Type B pancreatic cell (in vitro differentiated cells): Measurements from ENCODE around the gene CREB3L2. TPM values are rescaled to one million over a fixed set of nuclear protein-coding genes. Genes with fewer than 3 reads are reported as not detected.

ENCODE experiments used
- DNase-seq: peaks from one replicate; pipeline ENCODE4 v3.0.0; 2021; ENCODE audit warnings: mixed read lengths; ENCODE audit not compliant: unreplicated experiment; ENCODE audit errors: extremely low spot score
- H3K27ac Mint-ChIP-seq: 2 replicates; pipeline ENCODE4 v1.8.0; 2021; ENCODE audit warnings: mild to moderate bottlenecking, mixed read lengths
- H3K27me3 Mint-ChIP-seq: 2 replicates; pipeline ENCODE4 v1.8.0; 2021; ENCODE audit warnings: mixed read lengths
- H3K36me3 Mint-ChIP-seq: 2 replicates; pipeline ENCODE4 v1.8.0; 2021; ENCODE audit warnings: mixed read lengths
- H3K4me1 Mint-ChIP-seq: one replicate; pipeline ENCODE4 v1.8.0; 2021; ENCODE audit warnings: mixed read lengths; ENCODE audit not compliant: unreplicated experiment
- H3K4me3 Mint-ChIP-seq: 2 replicates; pipeline ENCODE4 v1.8.0; 2021; ENCODE audit warnings: mild to moderate bottlenecking, mixed read lengths
- H3K9me3 Mint-ChIP-seq: 2 replicates; pipeline ENCODE4 v1.8.0; 2021; ENCODE audit warnings: mixed read lengths
- CTCF ChIP-seq: fragments of 200-600 bp; sonication (generic); conservative IDR thresholded peaks from 2 replicates; pipeline ENCODE4 v1.5.0; 2021; ENCODE audit warnings: antibody characterized with exemption, mild to moderate bottlenecking
- total RNA-seq: library from RNA; stranded (reverse); gene quantifications from 2 replicates; pipeline ENCODE4 v1.2.1, GENCODE V29; 2021; ENCODE audit warnings: low replicate concordance

The CREB3L2 gene
- total RNA-seq, 1 donor from 2014 or later = 85.8 TPM

DNA sequence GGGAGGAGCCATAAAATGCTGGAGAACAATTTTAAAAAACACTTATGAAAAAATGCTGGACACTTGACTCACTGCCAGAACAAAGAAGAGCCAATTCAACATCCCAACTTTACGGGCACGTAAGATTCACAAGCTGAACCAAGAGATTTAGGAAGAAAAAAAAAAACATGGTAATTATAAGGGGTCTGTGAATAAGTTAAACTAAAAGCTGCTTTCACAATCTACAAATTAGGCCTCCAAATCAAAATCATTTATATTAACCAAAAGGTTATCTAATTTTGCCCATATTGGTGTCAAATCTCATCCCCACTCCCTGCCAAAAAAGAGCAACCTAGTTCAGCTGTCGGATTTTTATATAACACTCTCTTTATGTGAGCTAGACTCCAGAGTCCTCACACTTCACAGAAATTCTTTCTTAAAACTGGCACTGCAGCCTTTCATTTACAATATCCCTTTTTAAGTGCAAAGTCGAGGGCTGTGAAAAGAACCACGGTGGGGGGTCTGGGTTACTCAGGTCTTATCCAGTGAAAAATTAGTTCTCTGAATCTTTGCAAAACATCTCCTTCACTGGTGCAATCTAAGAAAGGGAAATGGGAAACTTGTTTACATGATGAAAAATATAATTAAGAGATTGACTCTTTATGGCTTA lies 124.7 kb downstream of the CREB3L2 start:
- no peak for DNase-seq
- Mint-ChIP-seq H3K27ac (no peak overlapping the region), H3K36me3 (peaks cover 65% of the 10 kb centered on the region), H3K9me3 (no peaks in the 10 kb centered on the region), H3K4me3 (no peak overlapping the region), H3K27me3 (no peaks in the 10 kb centered on the region), H3K4me1 (peaks cover 23% of the 10 kb centered on the region)
- no peak for TF ChIP-seq CTCF

- H3K9me3 Mint-ChIP-seq = no peaks in the 10 kb centered on the region
- H3K36me3 Mint-ChIP-seq = peaks cover 62% of the 10 kb centered on the region
- no peak overlapping the region for H3K4me3 Mint-ChIP-seq
- no peak overlapping the region for H3K27ac Mint-ChIP-seq
- no peak for DNase-seq
- H3K27me3 Mint-ChIP-seq = no peaks in the 10 kb centered on the region
- peaks cover 23% of the 10 kb centered on the region for H3K4me1 Mint-ChIP-seq
- no peak for TF ChIP-seq CTCF
These were observed 126.1 kb downstream of the CREB3L2 start for GRCh38 chr7:137875746-137876145.

DNA sequence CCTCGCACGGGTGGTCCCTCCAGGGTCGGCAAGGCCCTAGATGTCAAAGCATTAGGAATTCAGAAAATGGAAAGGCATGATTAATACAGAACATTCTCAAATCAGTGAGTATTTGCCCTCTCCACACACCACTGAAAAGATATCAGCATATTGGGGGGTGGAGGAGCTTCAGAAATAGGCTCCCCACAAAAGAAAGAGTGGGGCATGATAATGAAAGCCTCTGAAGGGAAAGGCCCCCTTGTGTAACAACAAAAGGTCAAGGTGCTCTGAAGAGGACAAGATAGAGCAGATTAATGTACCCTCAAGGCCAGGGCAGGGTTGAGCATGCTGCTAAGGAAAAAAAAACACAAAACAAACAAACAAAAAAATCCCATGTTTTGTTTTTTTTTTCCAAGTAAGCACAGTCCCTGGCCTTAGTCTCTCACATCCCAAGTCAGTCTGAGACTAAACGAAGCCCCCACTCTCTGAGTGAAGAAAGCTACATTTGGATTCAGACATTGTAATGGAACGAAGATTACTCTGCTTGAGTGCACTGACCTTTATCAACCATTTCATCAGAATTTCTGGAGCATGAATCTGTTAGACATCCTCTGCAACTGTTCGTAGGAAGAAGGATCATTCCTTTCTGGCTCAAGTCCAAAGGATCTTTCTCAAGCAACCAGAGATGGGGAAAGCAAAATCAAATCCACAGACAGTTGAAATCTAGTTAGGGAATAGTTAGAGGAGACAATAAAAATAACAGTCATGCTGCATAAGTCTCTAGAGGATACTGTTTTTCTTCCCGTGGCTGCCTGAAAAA lies 127.7 kb downstream of the CREB3L2 start:
- Mint-ChIP-seq H3K4me3 (no peak overlapping the region), H3K27ac (no peak overlapping the region), H3K9me3 (peaks cover 4% of the 10 kb centered on the region), H3K36me3 (peaks cover 53% of the 10 kb centered on the region), H3K27me3 (no peaks in the 10 kb centered on the region), H3K4me1 (peaks cover 15% of the 10 kb centered on the region)
- no peak for TF ChIP-seq CTCF
- DNase-seq = no peak

DNA sequence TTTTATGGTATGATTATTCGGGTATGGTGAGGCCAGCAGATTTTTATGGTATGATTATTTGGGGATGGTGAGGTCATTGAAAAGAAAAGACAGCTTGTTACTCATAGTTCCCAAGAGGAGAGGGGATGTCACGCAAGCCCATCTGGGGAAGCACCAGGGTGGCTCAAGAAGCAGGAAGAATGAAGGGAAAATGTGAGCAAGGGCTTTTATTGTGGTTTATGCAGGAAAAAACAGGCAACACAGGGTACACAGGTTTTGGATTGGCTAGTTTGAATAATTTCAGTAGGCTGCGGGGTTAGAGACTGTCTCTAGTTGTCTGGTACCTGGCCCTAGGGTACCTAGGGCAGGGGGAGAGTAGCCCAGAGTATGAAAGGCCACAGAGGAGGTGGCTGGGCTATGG lies 128.4 kb downstream of the CREB3L2 start:
- Mint-ChIP-seq H3K27me3 (no peaks in the 10 kb centered on the region), H3K27ac (no peak overlapping the region), H3K9me3 (peaks cover 4% of the 10 kb centered on the region), H3K4me1 (peaks cover 13% of the 10 kb centered on the region), H3K4me3 (no peak overlapping the region), H3K36me3 (peaks cover 52% of the 10 kb centered on the region)
- no peak for TF ChIP-seq CTCF
- no peak for DNase-seq

GRCh38 chr7:137871170-137871915 lies 130.5 kb downstream of the CREB3L2 start:
- Mint-ChIP-seq H3K4me3 (no peak overlapping the region), H3K4me1 (peaks cover 5% of the 10 kb centered on the region), H3K36me3 (peaks cover 54% of the 10 kb centered on the region), H3K27ac (peak overlapping the region; percentile 63), H3K27me3 (no peaks in the 10 kb centered on the region), H3K9me3 (peaks cover 6% of the 10 kb centered on the region)
- TF ChIP-seq CTCF = no peak
- DNase-seq = no peak
